GM12891 (cell line): ENCODE measurements around the gene KLHL6.
"Not testable (repeated sequence)": the region's sequence is repeated elsewhere in the genome, so short reads cannot be mapped to it uniquely, and the experiment has no call there.

Experiments
- POLR2A ChIP-seq: IDR thresholded peaks from 2 replicates; pipeline ENCODE4 v1.6.1; 2011; ENCODE audit warnings: low read depth, low read length, control low read depth
- POLR2AphosphoS5 ChIP-seq: IDR thresholded peaks from 2 replicates; pipeline ENCODE4 v1.6.1; 2011; ENCODE audit warnings: low read depth, low read length, control low read depth
- SPI1 ChIP-seq: IDR thresholded peaks from 2 replicates; pipeline ENCODE4 v1.6.1; 2011; ENCODE audit warnings: low read depth, low read length, control low read depth
- TAF1 ChIP-seq: IDR thresholded peaks from 2 replicates; pipeline ENCODE4 v1.6.1; 2011; ENCODE audit warnings: low read depth, low read length, control low read depth

DNA sequence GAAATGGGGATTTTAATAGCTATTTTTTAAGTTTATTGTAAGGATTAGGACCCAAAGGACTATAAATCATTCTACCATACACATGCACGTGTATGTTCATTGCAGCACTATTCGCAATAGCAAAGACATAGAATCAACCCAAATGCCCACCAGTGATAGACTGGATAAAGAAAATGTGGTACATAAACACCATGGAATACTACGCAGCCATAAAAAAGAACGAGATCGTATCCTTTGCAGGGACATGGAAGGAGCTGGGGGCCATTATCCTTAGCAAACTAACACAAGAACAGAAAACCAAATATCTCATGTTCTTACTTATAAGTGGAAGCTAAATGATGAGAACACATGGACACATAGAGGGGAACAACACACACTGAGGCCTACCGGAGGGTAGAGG, 26.7 kb downstream of the KLHL6 start:
- not testable (repeated sequence) for TF ChIP-seq SPI1, POLR2A, POLR2AphosphoS5, TAF1
